HepG2 (cell line): ENCODE data around the gene MGA. TPM values are rescaled to one million over a fixed set of nuclear protein-coding genes. Genes with fewer than 3 reads are reported as not detected.

Source experiments
- ATF7 ChIP-seq, 2 experiments: fragments of 450-650 bp in 1 of 2; sonication (generic) in 1 of 2; formaldehyde crosslinking in 1 of 2; IDR thresholded peaks; 2 replicates each; pipeline versions ENCODE4 v1.4.0 to v1.6.1; 2016 to 2020; ENCODE audit warnings: antibody characterized with exemption in 1 of 2, mild to moderate bottlenecking in 1 of 2, missing genetic modification reagents in 1 of 2
- DNMT1 ChIP-seq: sonication (generic); formaldehyde crosslinking; IDR thresholded peaks from 2 replicates; pipeline ENCODE4 v1.5.1; 2020; ENCODE audit warnings: mild to moderate bottlenecking, missing genetic modification reagents
- FOXA1 ChIP-seq, 2 experiments: fragments of 450-650 bp in 1 of 2; sonication (generic) in 1 of 2; formaldehyde crosslinking in 1 of 2; IDR thresholded peaks; 2 replicates each; pipeline versions ENCODE4 v1.4.0 to v1.6.1; 2016 to 2020; ENCODE audit warnings: missing genetic modification reagents in 1 of 2
- GABPB1 ChIP-seq: IDR thresholded peaks from 2 replicates; pipeline ENCODE4 v1.6.1; 2016; ENCODE audit warnings: mild to moderate bottlenecking, missing genetic modification reagents, moderate library complexity, missing compliant biosample characterization
- KLF15 ChIP-seq: sonication (generic); formaldehyde crosslinking; IDR thresholded peaks from 2 replicates; pipeline ENCODE4 v1.8.1; 2023; ENCODE audit warnings: borderline replicate concordance, mild to moderate bottlenecking, inconsistent platforms, missing genetic modification reagents, mixed read lengths
- MIXL1 ChIP-seq: IDR thresholded peaks from 2 replicates; pipeline ENCODE4 v1.6.1; 2016
- NAIF1 ChIP-seq: sonication (generic); formaldehyde crosslinking; IDR thresholded peaks from 2 replicates; pipeline ENCODE4 v1.5.0; 2020; ENCODE audit warnings: mild to moderate bottlenecking, missing genetic modification reagents, borderline replicate concordance
- RXRB ChIP-seq: IDR thresholded peaks from 2 replicates; pipeline ENCODE4 v1.6.1; 2016; ENCODE audit warnings: borderline replicate concordance, missing genetic modification reagents, missing compliant biosample characterization
- SMAD9 ChIP-seq: sonication (generic); formaldehyde crosslinking; IDR thresholded peaks from 2 replicates; pipeline ENCODE4 v1.5.1; 2020; ENCODE audit warnings: mild to moderate bottlenecking, missing genetic modification reagents
- ZFX ChIP-seq: sonication (generic); formaldehyde crosslinking; IDR thresholded peaks from 2 replicates; pipeline ENCODE4 v1.4.0; 2020; ENCODE audit warnings: mild to moderate bottlenecking, low read depth, missing genetic modification reagents, moderate library complexity
- ZMYM4 ChIP-seq: sonication (generic); formaldehyde crosslinking; IDR thresholded peaks from 2 replicates; pipeline ENCODE4 v1.8.1; 2023; ENCODE audit warnings: mild to moderate bottlenecking, missing genetic modification reagents
- ZNF253 ChIP-seq: sonication (generic); formaldehyde crosslinking; IDR thresholded peaks from 2 replicates; pipeline ENCODE4 v1.8.0; 2022; ENCODE audit warnings: mild to moderate bottlenecking, missing genetic modification reagents, borderline replicate concordance
- ZNF468 ChIP-seq: sonication (generic); formaldehyde crosslinking; IDR thresholded peaks from 2 replicates; pipeline ENCODE4 v1.8.0; 2022; ENCODE audit warnings: mild to moderate bottlenecking, moderate library complexity, missing genetic modification reagents
- ZNF550 ChIP-seq: sonication (generic); formaldehyde crosslinking; IDR thresholded peaks from 2 replicates; pipeline ENCODE4 v1.4.0; 2020; ENCODE audit warnings: mild to moderate bottlenecking, missing genetic modification reagents, borderline replicate concordance
- ZNF616 ChIP-seq: sonication (generic); formaldehyde crosslinking; IDR thresholded peaks from 2 replicates; pipeline ENCODE4 v1.5.0; 2020; ENCODE audit warnings: low read depth, mild to moderate bottlenecking, missing genetic modification reagents
- polyA plus RNA-seq, 8 experiments: library from polyadenylated mRNA; depleted of rRNA in 3 of 8; stranded (reverse) in 7 of 8; unstranded in 1 of 8; fragments of >200 nt; fragmentation: Illumina TruSeq in 4 of 8; extraction: Trizol in 4 of 8; gene quantifications; 2 replicates each; pipeline versions ENCODE4 v1.2.1 to v1.2.3, GENCODE V29; 2011 to 2016; ENCODE audit warnings: low read depth in 4 of 8, missing spikeins in 1 of 8, mixed read lengths in 1 of 8; ENCODE audit not compliant: insufficient read depth in 1 of 8
- total RNA-seq, 5 experiments: library from RNA; depleted of rRNA; stranded (reverse); fragments of >200 nt; fragmentation: Illumina TruSeq; extraction: Trizol; gene quantifications; 2 replicates each; pipeline ENCODE4 v1.2.3, GENCODE V29; 2016; ENCODE audit warnings: low read depth in 1 of 5
- TF ChIP-seq, protein P1 (sequence below): sonication (generic); formaldehyde crosslinking; IDR thresholded peaks from 2 replicates; pipeline ENCODE4 v1.5.0; 2020; ENCODE audit warnings: mild to moderate bottlenecking, missing genetic modification reagents
- TF ChIP-seq, protein P2 (sequence below): fragments of 450-650 bp; IDR thresholded peaks from 2 replicates; pipeline ENCODE4 v1.6.1; 2017
- TF ChIP-seq, protein P3 (sequence below): sonication (generic); formaldehyde crosslinking; IDR thresholded peaks from 2 replicates; pipeline ENCODE4 v1.4.0; 2020; ENCODE audit warnings: low read depth, mild to moderate bottlenecking, missing genetic modification reagents
- TF ChIP-seq, protein P4 (sequence below): IDR thresholded peaks from 2 replicates; pipeline ENCODE4 v1.6.1; 2016; ENCODE audit warnings: missing compliant biosample characterization, missing genetic modification reagents, borderline replicate concordance

MGA gene
- total and polyA plus RNA-seq, 2 of the 13 experiments (the other 11 are each of a cell fraction or from before 2014, with no cell fraction given), result 5.3 to 59.0 TPM

DNA sequence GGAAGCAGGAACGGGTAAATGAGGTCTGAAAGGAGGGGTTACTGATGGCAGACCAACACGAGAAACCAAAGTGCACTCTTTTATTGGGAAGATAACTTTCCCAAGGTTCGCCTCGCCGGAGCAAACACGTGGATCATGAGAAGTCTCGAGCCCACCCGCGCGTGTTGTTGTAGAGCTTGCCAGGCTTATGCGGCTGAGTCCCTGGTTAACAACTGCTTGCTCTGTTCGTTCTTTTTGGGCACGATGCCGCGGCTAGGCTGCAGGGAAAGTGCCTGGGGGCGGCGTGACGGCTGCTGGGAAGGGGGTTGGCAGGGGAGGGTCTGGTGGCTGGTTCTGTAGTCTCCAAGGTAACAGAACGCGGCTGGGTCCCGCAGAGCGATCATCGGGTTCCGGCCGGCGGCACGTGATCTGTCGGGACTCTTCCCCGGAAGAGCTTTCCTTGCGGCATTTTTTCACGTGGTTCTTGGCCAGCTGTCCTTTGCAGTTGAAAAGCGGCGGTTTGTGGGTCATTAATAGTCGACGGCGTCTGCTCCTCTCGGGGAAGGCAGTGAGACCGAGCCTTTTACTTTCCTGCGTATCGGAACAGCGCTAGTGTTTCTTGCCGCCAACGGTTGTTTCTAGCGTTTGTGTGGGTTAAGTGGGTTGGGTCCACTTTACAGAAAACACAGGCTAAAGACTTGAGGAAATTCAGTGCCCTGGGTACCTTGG, 1.5 kb downstream of the MGA start (continued):
- TF ChIP-seq ZNF616 (CRISPR knock-in tag) (0 out of 2 replicates have a peak, but pooled peaks have one; percentile 25), FOXA1 (IDR thresholded peaks at IDR 0.05) (no peak), FOXA1 (CRISPR knock-in tag; IDR thresholded peaks at IDR 0.05) (no peak), SMAD9 (CRISPR knock-in tag) (no peak), ATF7 (IDR thresholded peaks at IDR 0.05) (no peak), ATF7 (CRISPR knock-in tag; IDR thresholded peaks at IDR 0.05) (peak; percentile 37; the same call in 1 of the 2 replicates), MIXL1 (no peak), GABPB1 (peak; percentile 89), ZFX (CRISPR knock-in tag) (peak; percentile 26; the same call in 1 of the 2 replicates), ZNF468 (CRISPR knock-in tag) (0 out of 2 replicates have a peak, but pooled peaks have one; percentile 64), DNMT1 (CRISPR knock-in tag) (no peak), ZNF550 (no peak), ZNF253 (CRISPR knock-in tag) (0 out of 2 replicates have a peak, but pooled peaks have one; percentile 67), RXRB (CRISPR knock-in tag) (peak; percentile 20; the same call in 1 of the 2 replicates), NAIF1 (CRISPR knock-in tag) (no peak), ZMYM4 (CRISPR knock-in tag) (no peak), KLF15 (CRISPR knock-in tag) (no peak)
- TF ChIP-seq, protein P1, sequence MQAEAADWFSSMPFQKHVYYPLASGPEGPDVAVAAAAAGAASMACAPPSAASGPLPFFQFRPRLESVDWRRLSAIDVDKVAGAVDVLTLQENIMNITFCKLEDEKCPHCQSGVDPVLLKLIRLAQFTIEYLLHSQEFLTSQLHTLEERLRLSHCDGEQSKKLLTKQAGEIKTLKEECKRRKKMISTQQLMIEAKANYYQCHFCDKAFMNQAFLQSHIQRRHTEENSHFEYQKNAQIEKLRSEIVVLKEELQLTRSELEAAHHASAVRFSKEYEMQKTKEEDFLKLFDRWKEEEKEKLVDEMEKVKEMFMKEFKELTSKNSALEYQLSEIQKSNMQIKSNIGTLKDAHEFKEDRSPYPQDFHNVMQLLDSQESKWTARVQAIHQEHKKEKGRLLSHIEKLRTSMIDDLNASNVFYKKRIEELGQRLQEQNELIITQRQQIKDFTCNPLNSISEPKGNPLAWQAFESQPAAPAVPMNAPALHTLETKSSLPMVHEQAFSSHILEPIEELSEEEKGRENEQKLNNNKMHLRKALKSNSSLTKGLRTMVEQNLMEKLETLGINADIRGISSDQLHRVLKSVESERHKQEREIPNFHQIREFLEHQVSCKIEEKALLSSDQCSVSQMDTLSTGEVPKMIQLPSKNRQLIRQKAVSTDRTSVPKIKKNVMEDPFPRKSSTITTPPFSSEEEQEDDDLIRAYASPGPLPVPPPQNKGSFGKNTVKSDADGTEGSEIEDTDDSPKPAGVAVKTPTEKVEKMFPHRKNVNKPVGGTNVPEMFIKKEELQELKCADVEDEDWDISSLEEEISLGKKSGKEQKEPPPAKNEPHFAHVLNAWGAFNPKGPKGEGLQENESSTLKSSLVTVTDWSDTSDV (CRISPR knock-in tag), result no peak
- TF ChIP-seq, protein P2, sequence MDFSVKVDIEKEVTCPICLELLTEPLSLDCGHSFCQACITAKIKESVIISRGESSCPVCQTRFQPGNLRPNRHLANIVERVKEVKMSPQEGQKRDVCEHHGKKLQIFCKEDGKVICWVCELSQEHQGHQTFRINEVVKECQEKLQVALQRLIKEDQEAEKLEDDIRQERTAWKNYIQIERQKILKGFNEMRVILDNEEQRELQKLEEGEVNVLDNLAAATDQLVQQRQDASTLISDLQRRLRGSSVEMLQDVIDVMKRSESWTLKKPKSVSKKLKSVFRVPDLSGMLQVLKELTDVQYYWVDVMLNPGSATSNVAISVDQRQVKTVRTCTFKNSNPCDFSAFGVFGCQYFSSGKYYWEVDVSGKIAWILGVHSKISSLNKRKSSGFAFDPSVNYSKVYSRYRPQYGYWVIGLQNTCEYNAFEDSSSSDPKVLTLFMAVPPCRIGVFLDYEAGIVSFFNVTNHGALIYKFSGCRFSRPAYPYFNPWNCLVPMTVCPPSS, result no peak
- TF ChIP-seq, protein P3, sequence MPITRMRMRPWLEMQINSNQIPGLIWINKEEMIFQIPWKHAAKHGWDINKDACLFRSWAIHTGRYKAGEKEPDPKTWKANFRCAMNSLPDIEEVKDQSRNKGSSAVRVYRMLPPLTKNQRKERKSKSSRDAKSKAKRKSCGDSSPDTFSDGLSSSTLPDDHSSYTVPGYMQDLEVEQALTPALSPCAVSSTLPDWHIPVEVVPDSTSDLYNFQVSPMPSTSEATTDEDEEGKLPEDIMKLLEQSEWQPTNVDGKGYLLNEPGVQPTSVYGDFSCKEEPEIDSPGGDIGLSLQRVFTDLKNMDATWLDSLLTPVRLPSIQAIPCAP (CRISPR knock-in tag), result 0 out of 2 replicates have a peak, but pooled peaks have one; percentile 30
- TF ChIP-seq, protein P4, sequence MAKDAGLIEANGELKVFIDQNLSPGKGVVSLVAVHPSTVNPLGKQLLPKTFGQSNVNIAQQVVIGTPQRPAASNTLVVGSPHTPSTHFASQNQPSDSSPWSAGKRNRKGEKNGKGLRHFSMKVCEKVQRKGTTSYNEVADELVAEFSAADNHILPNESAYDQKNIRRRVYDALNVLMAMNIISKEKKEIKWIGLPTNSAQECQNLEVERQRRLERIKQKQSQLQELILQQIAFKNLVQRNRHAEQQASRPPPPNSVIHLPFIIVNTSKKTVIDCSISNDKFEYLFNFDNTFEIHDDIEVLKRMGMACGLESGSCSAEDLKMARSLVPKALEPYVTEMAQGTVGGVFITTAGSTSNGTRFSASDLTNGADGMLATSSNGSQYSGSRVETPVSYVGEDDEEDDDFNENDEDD, result peak; percentile 79; the same call in 1 of the 2 replicates
